HG03139 (cell line): ENCODE data around the gene UBE2D3.
A peak's percentile ranks its signal among the peaks of the same experiment; 100 is the strongest.

Source experiments
- ATAC-seq: cut with Tn5 transposase; IDR thresholded peaks from one replicate; pipeline ENCODE4 v1.9.1; 2021; ENCODE audit not compliant: unreplicated experiment

UBE2D3 gene

GRCh38 chr4:102792361-102792936 is 34.9 kb downstream of the UBE2D3 start:
- no peak for ATAC-seq

GRCh38 chr4:102791318-102791835 is 36.0 kb downstream of the UBE2D3 start:
- no peak for ATAC-seq

- no peak for ATAC-seq
These were observed 38.0 kb downstream of the UBE2D3 start for GRCh38 chr4:102789317-102789717.

- no peak for ATAC-seq
These were observed 39.4 kb downstream of the UBE2D3 start for GRCh38 chr4:102787944-102788343.

- no peak for ATAC-seq
These were observed 40.1 kb downstream of the UBE2D3 start for GRCh38 chr4:102787096-102787881.

- ATAC-seq = no peak
These were observed 41.1 kb downstream of the UBE2D3 start for GRCh38 chr4:102786279-102786678.

GRCh38 chr4:102783006-102783405 is 44.3 kb downstream of the UBE2D3 start:
- ATAC-seq = no peak

GRCh38 chr4:102781570-102781969 is 45.8 kb downstream of the UBE2D3 start:
- no peak for ATAC-seq

GRCh38 chr4:102780476-102781144 is 46.7 kb downstream of the UBE2D3 start:
- no peak for ATAC-seq

GRCh38 chr4:102779204-102779603 is 48.1 kb downstream of the UBE2D3 start:
- ATAC-seq = no peak

- ATAC-seq = no peak
These were observed 48.6 kb downstream of the UBE2D3 start for GRCh38 chr4:102778720-102779119.

- ATAC-seq = no peak
These were observed 51.5 kb downstream of the UBE2D3 start for GRCh38 chr4:102775805-102776204.

GRCh38 chr4:102774254-102774653 is 53.1 kb downstream of the UBE2D3 start:
- ATAC-seq = no peak

- ATAC-seq = no peak
These were observed 54.5 kb downstream of the UBE2D3 start for GRCh38 chr4:102772738-102773340.

- no peak for ATAC-seq
These were observed 62.5 kb downstream of the UBE2D3 start for GRCh38 chr4:102764901-102765300.

GRCh38 chr4:102761906-102762305 is 65.4 kb downstream of the UBE2D3 start:
- no peak for ATAC-seq

- ATAC-seq = peak; percentile 21
These were observed 66.1 kb downstream of the UBE2D3 start for GRCh38 chr4:102761296-102761701.

- ATAC-seq = peak; percentile 88
These were observed 66.6 kb downstream of the UBE2D3 start, which contains the start of gene MANBA for GRCh38 chr4:102760645-102761295. TSS of gene MANBA (minus strand) at chr4:102760968. CDS start at chr4:102760894, 74 bp downstream.

- peak; percentile 42 for ATAC-seq
These were observed 67.3 kb downstream of the UBE2D3 start for GRCh38 chr4:102759831-102760644.
